ENCODE measurements around the gene ARHGAP29. TPM values are rescaled to one million over a fixed set of nuclear protein-coding genes. Genes with fewer than 3 reads are reported as not detected.

Gene ARHGAP29
- total and polyA plus RNA-seq, 2 of the 4 experiments (the other 2 are of a cell fraction), result 19.1 to 30.3 TPM

DNA sequence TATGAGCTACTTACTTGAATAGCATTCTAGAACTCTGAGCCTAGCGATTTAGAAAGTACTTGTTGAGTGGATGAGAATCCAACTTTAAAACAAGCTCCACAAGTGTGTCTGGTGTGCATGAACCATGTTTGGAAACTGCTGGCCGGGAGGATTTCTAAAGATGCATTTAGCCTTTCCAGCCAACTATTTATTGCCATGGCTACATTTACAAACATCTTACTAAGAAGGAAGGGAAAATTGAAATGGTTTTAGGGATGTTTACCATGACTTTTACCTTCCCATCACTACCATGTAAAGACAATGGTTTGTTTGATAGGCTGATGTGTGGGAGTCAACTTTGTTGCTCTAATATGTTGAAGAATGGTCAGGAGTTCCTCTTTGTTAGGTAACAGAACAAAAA lies 37.7 kb upstream of the ARHGAP29 start:
- no peak overlapping the region for H2BK20ac ChIP-seq (ENCODE audit: low read depth, low read length)
- no peak for ATAC-seq (ENCODE audit: low read depth)
- in situ Hi-C loops (cut with MboI; ENCODE audit: low sequenced_read_pairs), result no loop called here
- H4K5ac ChIP-seq (ENCODE audit: low read depth, low read length), result no peak overlapping the region
- H3K79me1 ChIP-seq (ENCODE audit: low read depth in 1 of 2, low read length in 2 of 2), result 0 out of 4 replicates have a peak, but pooled peaks cover 0 to 3% of the 10 kb centered on the region in 2 experiments
- H3K14ac ChIP-seq (replicated peaks; ENCODE audit: low read depth, low read length), result no peak overlapping the region
- H2AFZ ChIP-seq (replicated peaks; ENCODE audit: low read length, poor library complexity), result no peak overlapping the region
- no peak overlapping the region for H3K27ac ChIP-seq (ENCODE audit: insufficient read depth, low read length)
- H3K56ac ChIP-seq (ENCODE audit: extremely low read depth, insufficient read depth, low read length), result no peak overlapping the region
- no peak overlapping the region for H2BK15ac ChIP-seq (ENCODE audit: low read depth, low read length)
- no peak overlapping the region for H2AK5ac ChIP-seq (ENCODE audit: low read depth, low read length)
- no peak overlapping the region for H3K4me2 ChIP-seq (ENCODE audit: low read depth, low read length)
- H4K8ac ChIP-seq (ENCODE audit: low read depth in 2 of 2, low read length in 2 of 2), result no peak overlapping the region
- no peak overlapping the region for H3K4me3 ChIP-seq (ENCODE audit: insufficient read depth, low read depth, low read length)
- no CpG with 5 or more reads among the region's 2 CpGs for WGBS, 2 experiments (ENCODE audit: extremely low coverage in 2 of 2, insufficient read length in 1 of 2)
- H3K9me1 ChIP-seq (ENCODE audit: insufficient read depth, low read length), result peaks cover 8% of the 10 kb centered on the region; the same call in 1 of the 2 replicates
- ChIA-PET POLR2A (ENCODE audit: unreplicated experiment) (no interaction called here), CTCF (interaction anchor here (2.0 kb wide), 1 partner anchor 25 kb away, joined by 5 read pairs; no protein-coding TSS in a partner anchor)
- intact Hi-C loops (cut with micrococcal nuclease), result no loop called here
- no peak overlapping the region for H2BK5ac ChIP-seq (ENCODE audit: low read depth, low read length, poor library complexity, severe bottlenecking)
- H2BK120ac ChIP-seq (ENCODE audit: low read depth, low read length), result no peak overlapping the region
- H3K4ac ChIP-seq (ENCODE audit: low read depth, low read length), result no peak overlapping the region
- no peak overlapping the region for H3K9ac ChIP-seq (ENCODE audit: low read depth, low read length)
- 0 out of 2 replicates have a peak, but pooled peaks cover under 1% of the 10 kb centered on the region for H3K9me3 ChIP-seq (ENCODE audit: control insufficient read depth, insufficient read depth, low read length)
- no peak overlapping the region for H3K18ac ChIP-seq (ENCODE audit: low read depth, low read length)
- TF ChIP-seq, protein P1, sequence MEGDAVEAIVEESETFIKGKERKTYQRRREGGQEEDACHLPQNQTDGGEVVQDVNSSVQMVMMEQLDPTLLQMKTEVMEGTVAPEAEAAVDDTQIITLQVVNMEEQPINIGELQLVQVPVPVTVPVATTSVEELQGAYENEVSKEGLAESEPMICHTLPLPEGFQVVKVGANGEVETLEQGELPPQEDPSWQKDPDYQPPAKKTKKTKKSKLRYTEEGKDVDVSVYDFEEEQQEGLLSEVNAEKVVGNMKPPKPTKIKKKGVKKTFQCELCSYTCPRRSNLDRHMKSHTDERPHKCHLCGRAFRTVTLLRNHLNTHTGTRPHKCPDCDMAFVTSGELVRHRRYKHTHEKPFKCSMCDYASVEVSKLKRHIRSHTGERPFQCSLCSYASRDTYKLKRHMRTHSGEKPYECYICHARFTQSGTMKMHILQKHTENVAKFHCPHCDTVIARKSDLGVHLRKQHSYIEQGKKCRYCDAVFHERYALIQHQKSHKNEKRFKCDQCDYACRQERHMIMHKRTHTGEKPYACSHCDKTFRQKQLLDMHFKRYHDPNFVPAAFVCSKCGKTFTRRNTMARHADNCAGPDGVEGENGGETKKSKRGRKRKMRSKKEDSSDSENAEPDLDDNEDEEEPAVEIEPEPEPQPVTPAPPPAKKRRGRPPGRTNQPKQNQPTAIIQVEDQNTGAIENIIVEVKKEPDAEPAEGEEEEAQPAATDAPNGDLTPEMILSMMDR (conservative IDR thresholded peaks at IDR 0.05; ENCODE audit: low read depth, low read length), result no peak
- TF ChIP-seq NFE2L2 (IDR thresholded peaks at IDR 0.05; ENCODE audit: low read depth, low read length) (no peak), MXI1 (IDR thresholded peaks at IDR 0.05; ENCODE audit: borderline replicate concordance, low read depth, low read length) (no peak), POLR2A (IDR thresholded peaks at IDR 0.05; ENCODE audit: low read depth, low read length) (no peak), SMC3 (IDR thresholded peaks at IDR 0.05; ENCODE audit: low read depth, low read length) (no peak), MAFK (IDR thresholded peaks at IDR 0.05; ENCODE audit: low read depth, low read length) (no peak), CEBPB (IDR thresholded peaks at IDR 0.05; ENCODE audit: low read depth, low read length) (no peak), FOS (IDR thresholded peaks at IDR 0.05; ENCODE audit: low read depth, low read length) (no peak), RFX5 (IDR thresholded peaks at IDR 0.05; ENCODE audit: low read depth, low read length) (no peak), BHLHE40 (IDR thresholded peaks at IDR 0.05; ENCODE audit: low read depth, low read length) (no peak), CHD1 (IDR thresholded peaks at IDR 0.05; ENCODE audit: low read depth, low read length) (no peak)
- TF ChIP-seq, protein P2, sequence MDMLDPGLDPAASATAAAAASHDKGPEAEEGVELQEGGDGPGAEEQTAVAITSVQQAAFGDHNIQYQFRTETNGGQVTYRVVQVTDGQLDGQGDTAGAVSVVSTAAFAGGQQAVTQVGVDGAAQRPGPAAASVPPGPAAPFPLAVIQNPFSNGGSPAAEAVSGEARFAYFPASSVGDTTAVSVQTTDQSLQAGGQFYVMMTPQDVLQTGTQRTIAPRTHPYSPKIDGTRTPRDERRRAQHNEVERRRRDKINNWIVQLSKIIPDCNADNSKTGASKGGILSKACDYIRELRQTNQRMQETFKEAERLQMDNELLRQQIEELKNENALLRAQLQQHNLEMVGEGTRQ (IDR thresholded peaks at IDR 0.05; ENCODE audit: low read depth, low read length), result no peak
- H3K4me1 ChIP-seq (ENCODE audit: control insufficient read depth, insufficient read depth, low read length), result peaks cover 15% of the 10 kb centered on the region
- no peak overlapping the region for H4K91ac ChIP-seq (ENCODE audit: insufficient read depth, low read depth, low read length)
- H4K20me1 ChIP-seq (ENCODE audit: insufficient read depth, low read length), result no peaks in the 10 kb centered on the region
- dilution Hi-C loops (cut with HindIII; ENCODE audit: low sequenced_read_pairs, unreplicated experiment), result no loop called here
- no peak overlapping the region for H2AK9ac ChIP-seq (replicated peaks; ENCODE audit: low read depth, low read length, poor library complexity)
- H3K36me3 ChIP-seq (ENCODE audit: control insufficient read depth, insufficient read depth, low read length), result no peaks in the 10 kb centered on the region
- BruUV-seq (replicated peaks), result no TSS peak
- DNase-seq, result no peak
- H3K23ac ChIP-seq (ENCODE audit: low read depth, low read length), result no peak overlapping the region
- H3K27me3 ChIP-seq (ENCODE audit: control insufficient read depth, insufficient read depth, low read length), result no peaks in the 10 kb centered on the region

Data from IMR-90 (cell line).